GM21825 (cell line): ENCODE measurements around the gene ENSA.
"Not testable (repeated sequence)": the region's sequence is repeated elsewhere in the genome, so short reads cannot be mapped to it uniquely, and the experiment has no call there.

Experiments used
- ATAC-seq: cut with Tn5 transposase; IDR thresholded peaks from one replicate; pipeline ENCODE4 v1.9.1; 2021; ENCODE audit warnings: mild to moderate bottlenecking, moderate library complexity; ENCODE audit not compliant: unreplicated experiment

Gene ENSA

GRCh38 chr1:150581962-150582361 lies 47.5 kb downstream of the ENSA start:
- not testable (repeated sequence) for ATAC-seq

DNA sequence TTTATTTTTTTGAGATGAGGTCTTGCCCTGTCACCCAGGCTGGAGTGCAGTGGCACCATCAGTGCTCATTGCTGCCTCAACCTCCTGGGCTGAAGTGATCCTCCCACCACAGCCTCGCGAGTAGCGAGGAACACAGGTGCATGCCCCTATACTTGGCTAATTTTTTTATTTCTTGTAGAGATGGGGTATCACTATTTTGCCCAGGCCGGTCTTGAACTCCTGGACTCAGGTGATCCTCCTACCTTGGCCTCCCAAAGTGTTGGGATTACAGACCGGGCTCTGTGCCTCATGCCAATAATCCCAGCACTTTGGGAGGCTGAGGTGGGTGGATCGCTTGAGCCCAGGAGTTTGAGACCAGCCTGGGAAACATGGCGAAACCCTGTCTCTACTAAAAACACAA lies 48.0 kb downstream of the ENSA start:
- ATAC-seq, result not testable (repeated sequence)

DNA sequence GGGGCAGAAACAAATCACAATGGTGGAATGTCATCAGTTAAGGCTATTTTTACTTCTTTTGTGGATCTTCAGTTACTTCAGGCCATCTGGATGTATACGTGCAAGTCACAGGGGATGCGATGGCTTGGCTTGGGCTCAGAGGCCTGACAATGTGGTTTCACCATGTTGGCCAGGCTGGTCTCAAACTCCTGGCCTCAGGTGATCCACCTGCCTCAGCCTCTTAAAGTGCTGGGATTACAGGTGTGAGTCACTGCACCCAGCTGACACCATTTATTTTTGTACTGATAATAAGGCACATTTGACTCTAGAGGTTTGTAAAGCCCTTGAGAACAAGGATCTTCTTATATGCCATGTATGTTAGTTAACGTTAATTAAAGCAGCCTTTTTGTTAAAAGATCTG lies 48.4 kb downstream of the ENSA start:
- not testable (repeated sequence) for ATAC-seq

- no peak for ATAC-seq
Observed at GRCh38 chr1:150579945-150580642, 49.3 kb downstream of the ENSA start.

DNA sequence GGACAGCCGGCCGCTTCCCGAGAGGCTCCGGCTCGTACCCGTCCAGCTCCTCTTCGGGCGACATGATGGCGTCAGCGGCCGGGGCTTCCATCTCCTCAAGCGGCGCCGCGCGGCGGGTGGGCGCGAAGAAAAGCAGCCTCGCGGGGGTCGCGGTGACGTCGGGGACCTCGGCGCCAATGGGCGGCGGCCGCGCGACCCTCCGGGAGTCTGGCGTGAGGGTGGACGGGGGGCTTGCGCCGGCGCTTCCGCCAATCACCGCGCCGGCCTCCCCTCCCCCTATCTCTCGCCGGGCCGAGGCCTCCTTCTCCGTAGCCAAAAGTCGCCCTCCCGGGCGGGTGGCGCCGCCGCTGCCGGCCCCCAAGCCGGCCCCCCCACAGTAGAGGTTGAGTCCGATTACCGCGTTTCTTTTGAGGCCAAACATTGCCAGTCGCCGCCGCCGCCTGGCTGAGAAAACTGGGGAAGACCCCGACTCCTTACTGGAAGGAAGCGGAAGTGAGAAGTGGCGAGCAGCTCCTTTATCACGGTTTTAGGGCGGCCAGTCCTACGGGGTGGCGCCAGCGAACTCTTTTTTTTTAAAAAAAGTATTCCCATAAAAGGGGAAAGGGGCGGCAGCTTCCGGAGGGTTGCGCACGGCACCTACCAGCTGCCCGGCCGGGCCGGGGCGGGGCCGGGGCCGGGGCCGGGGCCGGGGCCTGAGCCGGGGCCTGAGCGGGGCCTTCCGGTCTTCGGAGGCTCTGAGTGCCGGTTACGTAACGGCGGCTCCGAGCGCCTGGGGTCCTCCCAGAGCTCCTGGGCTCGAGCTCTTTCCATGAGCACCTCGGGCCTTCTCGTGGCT lies 50.1 kb downstream of the ENSA start, which contains the start of gene MCL1:
MCL1 (minus strand) TSS at position 501 of the 835 bp plus-strand sequence; CDS start at position 421, 80 bp downstream.
- ATAC-seq, result peak; percentile 90

GRCh38 chr1:150578272-150579109 lies 50.9 kb downstream of the ENSA start:
- no peak for ATAC-seq

DNA sequence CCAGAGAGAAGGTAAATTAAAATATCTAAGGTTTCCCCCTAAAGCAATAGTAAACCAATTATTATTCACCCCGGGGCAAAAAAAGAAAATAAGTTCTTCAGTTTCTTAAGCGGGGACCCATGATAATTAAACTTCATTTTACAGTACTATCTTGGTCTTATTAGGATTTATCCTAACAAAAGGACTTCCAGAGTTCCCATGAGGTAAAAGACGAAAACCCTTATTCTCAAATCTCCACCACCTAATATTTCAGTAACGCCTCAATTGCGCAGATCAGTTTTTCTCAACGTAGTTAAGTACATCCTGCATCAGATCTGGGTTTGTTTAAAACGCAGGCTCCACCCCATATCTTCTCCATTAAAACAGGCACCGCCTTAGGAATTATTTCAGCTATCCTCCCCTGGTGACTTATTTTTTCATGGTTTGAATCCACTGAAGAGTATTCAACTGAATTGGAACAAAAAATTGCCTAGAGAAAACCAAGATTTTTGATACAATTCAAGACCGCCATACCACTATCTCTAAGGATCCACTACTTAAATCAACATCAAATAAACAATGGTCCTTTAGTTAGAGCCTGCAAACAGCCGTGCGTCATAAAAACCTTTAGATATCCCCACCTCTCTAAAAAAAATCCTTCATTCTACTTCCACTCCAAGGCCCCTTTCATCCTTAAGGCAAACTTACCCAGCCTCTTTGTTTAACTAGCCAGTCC lies 51.7 kb downstream of the ENSA start:
- no peak for ATAC-seq

DNA sequence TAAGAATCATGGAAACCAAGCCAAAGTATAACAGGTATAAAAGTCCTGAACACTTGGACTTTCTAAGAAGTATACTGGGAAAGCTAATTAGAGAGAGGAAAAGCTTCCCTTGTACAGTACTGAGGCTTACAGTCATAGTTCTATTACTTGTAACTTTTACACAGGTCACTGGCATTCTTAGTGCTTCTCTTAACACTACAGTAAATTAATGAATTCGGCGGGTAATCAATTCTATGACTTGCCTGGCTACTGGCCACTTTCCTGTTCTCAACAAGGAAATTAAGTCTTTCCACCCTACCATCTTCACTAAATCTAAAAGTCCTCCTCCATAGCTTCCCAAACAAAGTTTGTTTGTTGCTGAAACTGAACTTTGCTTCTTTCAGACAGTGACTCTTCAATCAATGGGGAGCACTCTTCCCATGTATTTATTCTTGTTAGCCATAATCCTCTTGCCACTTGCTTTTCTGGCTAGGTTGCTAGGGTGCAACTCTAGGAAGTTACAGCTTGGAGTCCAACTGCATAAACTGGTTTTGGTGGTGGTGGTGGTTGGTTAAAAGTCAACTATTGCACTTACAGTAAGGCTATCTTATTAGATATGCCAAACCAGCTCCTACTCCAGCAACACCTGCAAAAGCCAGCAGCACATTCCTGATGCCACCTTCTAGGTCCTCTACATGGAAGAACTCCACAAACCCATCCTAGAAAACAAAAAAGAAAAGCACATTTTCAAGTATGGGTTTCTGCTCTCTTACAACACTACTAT lies 52.4 kb downstream of the ENSA start:
- ATAC-seq, result no peak

GRCh38 chr1:150576367-150576711 lies 53.1 kb downstream of the ENSA start:
- no peak for ATAC-seq

- ATAC-seq, result no peak
Observed at GRCh38 chr1:150575518-150576366, 53.7 kb downstream of the ENSA start.

DNA sequence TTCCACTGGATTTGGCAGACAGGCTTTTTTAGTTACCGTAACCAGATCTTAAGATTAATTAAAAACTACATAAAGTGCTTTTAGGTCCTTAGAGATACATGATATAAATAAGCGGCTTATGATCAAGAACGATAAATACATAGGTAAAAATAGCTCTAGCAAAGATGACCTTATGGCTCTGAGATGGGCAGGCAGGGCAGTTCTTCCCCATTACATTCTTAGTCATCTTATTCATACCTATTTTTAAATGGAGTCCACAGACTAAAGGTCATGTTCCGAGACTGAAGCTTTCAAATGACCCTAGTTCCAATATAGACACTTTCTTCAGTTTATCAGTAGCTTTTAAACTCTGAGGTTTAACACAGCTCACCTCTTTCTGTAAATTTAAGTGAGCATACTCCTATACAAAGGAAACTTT lies 54.3 kb downstream of the ENSA start:
- no peak for ATAC-seq

DNA sequence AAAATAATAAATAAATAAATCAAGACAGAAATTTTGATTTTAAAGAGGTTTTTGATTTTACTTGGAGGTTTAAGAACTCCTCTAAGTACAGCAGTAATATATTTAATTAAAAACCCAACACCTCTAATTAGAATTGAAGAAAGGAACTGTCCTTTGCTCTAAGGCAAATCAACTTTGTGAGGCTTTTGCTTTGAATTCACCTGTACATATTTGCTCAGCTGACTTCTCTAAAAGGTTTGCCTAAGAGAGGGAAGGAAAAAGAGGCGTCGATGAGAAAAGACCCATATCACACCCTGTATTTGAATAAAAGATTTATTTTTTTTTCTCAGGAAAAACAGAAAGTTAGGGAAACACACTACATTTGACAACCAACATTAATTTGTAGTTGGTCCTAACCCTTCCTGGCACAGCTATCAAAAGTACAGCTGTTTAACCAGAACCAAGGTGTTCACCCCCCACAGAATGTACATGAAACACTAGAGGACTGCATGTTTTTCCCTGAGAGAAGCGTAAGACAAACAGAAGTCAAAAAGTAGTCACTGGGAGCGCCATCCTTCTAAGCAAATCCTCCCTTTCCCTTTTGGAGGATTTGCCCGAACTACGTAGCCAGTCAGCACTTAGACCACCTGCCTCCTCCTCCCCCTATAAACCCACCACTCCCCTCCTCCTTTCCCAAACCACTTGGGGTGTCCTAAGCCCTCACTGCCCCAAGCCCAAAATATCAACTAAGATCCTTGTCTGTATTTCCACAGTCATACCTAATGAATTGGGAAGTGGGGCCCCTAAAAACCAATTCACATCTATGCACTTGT lies 54.9 kb downstream of the ENSA start:
- ATAC-seq, result no peak

DNA sequence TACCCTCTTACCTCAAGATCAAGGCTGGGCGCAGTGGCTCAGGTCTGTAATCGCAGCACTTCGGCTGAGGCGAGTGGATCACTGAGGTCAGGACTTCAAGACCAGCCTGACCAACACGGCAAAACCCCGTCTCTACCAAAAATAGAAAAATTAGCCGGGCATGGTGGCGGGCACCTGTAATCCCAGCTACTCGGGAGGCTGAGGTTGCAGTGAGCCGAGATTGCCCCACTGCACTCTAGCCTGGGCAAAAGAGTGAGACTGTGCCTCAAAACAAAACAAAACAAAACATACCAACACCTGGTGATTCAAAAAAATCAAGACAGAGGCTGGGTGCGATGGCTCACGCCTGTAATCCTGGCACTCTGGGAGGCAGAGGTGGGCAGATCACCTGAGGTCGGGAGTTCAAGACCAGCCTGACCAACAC lies 55.8 kb downstream of the ENSA start:
- ATAC-seq, result not testable (repeated sequence)

DNA sequence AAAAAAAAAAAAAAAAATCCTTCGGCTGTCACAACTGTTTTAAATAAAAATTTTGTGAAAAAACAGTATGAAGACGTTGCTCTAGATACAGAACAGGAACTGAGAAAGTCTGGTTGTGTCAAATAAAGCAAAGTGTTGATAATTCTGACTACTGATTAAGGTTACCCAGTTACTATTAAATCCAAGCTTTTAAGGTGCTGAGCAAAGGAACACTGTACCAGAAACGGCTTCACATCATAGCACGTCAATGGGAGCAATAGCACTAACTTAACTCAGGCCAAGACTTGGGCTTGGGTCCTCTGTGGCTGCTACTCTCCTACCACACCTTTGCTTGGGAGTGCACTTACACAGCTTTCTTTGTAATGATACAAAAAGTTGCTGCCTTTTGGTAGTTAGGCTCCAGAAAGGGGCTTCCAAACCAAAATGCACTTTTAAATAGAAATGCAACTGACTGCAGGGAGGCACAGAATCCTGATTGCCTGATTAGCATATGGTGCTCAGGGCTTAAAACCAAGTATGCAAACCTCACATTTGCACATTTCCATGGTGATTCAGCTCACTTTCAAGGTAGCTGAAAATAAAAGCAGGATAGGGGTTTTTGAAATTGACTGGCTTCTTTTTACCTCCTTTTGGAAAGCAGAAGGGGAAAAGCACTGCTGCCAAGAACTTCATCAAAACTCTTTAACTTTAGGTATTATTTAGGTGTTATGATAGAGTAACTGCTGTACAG lies 56.3 kb downstream of the ENSA start:
- ATAC-seq, result no peak
